Caco-2 (cell line): Measurements from ENCODE around the gene GTF3C5. TPM values are rescaled to one million over a fixed set of nuclear protein-coding genes. Genes with fewer than 3 reads are reported as not detected.

Experiments used
- BruUV-seq: library from RNA; stranded (reverse); fragments of 400-500 nt; replicated peaks from 2 replicates; lab custom pipeline; 2021; lab: Mats Ljungman, UMichigan
- CTCF ChIA-PET: fragments of 300-600 bp; sonication (Branson Sonifier 250); formaldehyde crosslinking; loops from one replicate; lab custom pipeline; 2022; ENCODE audit warnings: antibody characterized with exemption; lab: Charles Lee
- POLR2A ChIA-PET: fragments of 300-600 bp; sonication (Branson Sonifier 250); formaldehyde crosslinking; loops from one replicate; lab custom pipeline; 2022; ENCODE audit warnings: antibody characterized with exemption; lab: Charles Lee
- DNase-seq, 2 experiments: peaks; one replicate each; pipeline versions ENCODE4 v3.0.0 to v3.0.0-alpha.2; 2020 to 2022
- H3K27me3 ChIP-seq: replicated peaks from 2 replicates; pipeline ENCODE4 v1.6.0; 2011; ENCODE audit warnings: low read length; ENCODE audit not compliant: control insufficient read depth, insufficient read depth
- H3K36me3 ChIP-seq: 2 replicates; pipeline ENCODE4 v1.5.1; 2011; ENCODE audit warnings: low read length; ENCODE audit not compliant: control insufficient read depth, insufficient read depth
- H3K4me1 ChIP-seq: fragments of 250-450 bp; sonication (Bioruptor Pico); 2 replicates; pipeline ENCODE4 v1.5.1; 2020; ENCODE audit warnings: mild to moderate bottlenecking
- H3K4me3 ChIP-seq: 2 replicates; pipeline ENCODE4 v1.5.1; 2011; ENCODE audit warnings: low read depth, mild to moderate bottlenecking, control low read depth, low read length
- H3K9me3 ChIP-seq: fragments of 250-450 bp; sonication (Bioruptor Pico); 2 replicates; pipeline ENCODE4 v1.5.1; 2020; ENCODE audit warnings: mild to moderate bottlenecking, moderate library complexity
- H3K27ac Mint-ChIP-seq: one replicate; pipeline ENCODE4 v1.8.0; 2022; ENCODE audit warnings: mixed read lengths; ENCODE audit not compliant: unreplicated experiment
- H3K27me3 Mint-ChIP-seq: one replicate; pipeline ENCODE4 v1.8.0; 2022; ENCODE audit warnings: mixed read lengths; ENCODE audit not compliant: insufficient read depth, unreplicated experiment
- H3K36me3 Mint-ChIP-seq: one replicate; pipeline ENCODE4 v1.8.0; 2022; ENCODE audit warnings: mild to moderate bottlenecking, mixed read lengths; ENCODE audit not compliant: insufficient read depth, unreplicated experiment
- H3K4me1 Mint-ChIP-seq: one replicate; pipeline ENCODE4 v1.8.0; 2022; ENCODE audit warnings: low read depth, mixed read lengths; ENCODE audit not compliant: unreplicated experiment
- H3K4me3 Mint-ChIP-seq: one replicate; pipeline ENCODE4 v1.8.0; 2022; ENCODE audit warnings: mild to moderate bottlenecking, moderate library complexity, mixed read lengths; ENCODE audit not compliant: unreplicated experiment
- H3K9me3 Mint-ChIP-seq: one replicate; pipeline ENCODE4 v1.8.0; 2022; ENCODE audit warnings: mixed read lengths; ENCODE audit not compliant: unreplicated experiment
- intact Hi-C: fragments of 100-400 bp; cut with micrococcal nuclease; formaldehyde crosslinking; loops from one replicate; pipeline ENCODE4 v1.10.0; 2022; ENCODE audit not compliant: unreplicated experiment
- total RNA-seq: library from RNA; stranded (reverse); gene quantifications from 2 replicates; pipeline ENCODE4 v1.2.3, GENCODE V29; 2022
- TF ChIP-seq, protein P1 (sequence below), 2 experiments: fragments of 200-600 bp in 1 of 2; IDR thresholded peaks; 1 replicate in 1 of 2; 2 replicates in 1 of 2; pipeline versions ENCODE4 v1.5.1 to v1.8.0; 2011 to 2022; ENCODE audit warnings: antibody characterized with exemption in 1 of 2, control low read depth in 1 of 2, inconsistent platforms in 1 of 2, low read depth in 1 of 2, low read length in 1 of 2, mild to moderate bottlenecking in 1 of 2, moderate library complexity in 1 of 2; ENCODE audit not compliant: insufficient read depth in 1 of 2, severe bottlenecking in 1 of 2, unreplicated experiment in 1 of 2

GTF3C5 gene
- total RNA-seq, 1 experiment from 2014 or later: 73.1 TPM

DNA sequence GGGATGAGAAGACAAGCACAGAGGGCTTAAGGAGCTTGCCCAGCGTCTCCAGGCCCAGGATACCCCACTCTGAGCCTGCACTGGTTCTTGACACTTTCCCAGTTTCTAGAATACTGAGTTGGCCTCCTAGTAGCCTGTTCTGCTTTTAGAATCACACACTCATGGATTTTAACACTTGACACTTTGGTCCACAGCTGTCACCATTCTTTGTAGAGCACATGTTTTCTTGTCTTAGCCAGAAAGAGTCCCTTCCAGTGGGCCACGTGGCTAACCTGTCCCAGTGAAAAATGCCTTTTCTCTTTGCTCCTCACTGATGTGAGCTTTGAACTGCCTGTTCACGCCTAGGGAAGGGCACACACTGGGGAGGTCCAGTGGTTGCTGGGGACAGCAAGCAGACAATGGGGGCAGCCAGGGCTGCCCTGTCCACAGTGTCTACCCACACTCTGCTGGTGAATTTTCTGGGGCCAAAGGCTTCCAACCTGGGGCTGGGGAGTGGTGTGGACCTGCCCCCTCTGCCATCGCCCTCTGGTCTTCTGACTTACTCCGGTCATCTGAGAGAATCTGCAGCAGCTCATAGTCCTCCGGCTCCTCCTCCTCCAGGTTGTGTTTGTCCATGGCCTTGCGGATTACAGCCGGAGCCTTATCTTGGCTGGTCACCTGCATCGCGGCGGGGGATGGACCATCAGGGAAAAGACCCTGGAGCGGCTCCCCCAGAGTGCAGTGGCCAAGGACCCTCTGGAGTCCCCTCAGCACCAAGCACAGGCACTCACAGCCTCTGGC, 69.1 kb downstream of the GTF3C5 start:
- POLR2A ChIA-PET: interaction anchor here (0.7 kb wide), 1 partner anchor 69 kb away, joined by 4 read pairs; the partner anchor contains the start of gene GTF3C5
- CTCF ChIA-PET: interaction anchor here (1.3 kb wide), 1 partner anchor 44 kb away, joined by 3 read pairs; no protein-coding TSS in a partner anchor
- Mint-ChIP-seq H3K4me3 (no peak overlapping the region), H3K9me3 (peaks cover 19% of the 10 kb centered on the region), H3K36me3 (peaks cover 47% of the 10 kb centered on the region), H3K27ac (no peak overlapping the region), H3K4me1 (no peaks in the 10 kb centered on the region), H3K27me3 (no peaks in the 10 kb centered on the region)
- DNase-seq: peak in 1 of 2 experiments; percentile 6
- Histone ChIP-seq H3K36me3 (peaks cover 5% of the 10 kb centered on the region), H3K4me1 (no peaks in the 10 kb centered on the region), H3K27me3 (no peaks in the 10 kb centered on the region), H3K9me3 (peaks cover 14% of the 10 kb centered on the region), H3K4me3 (no peak overlapping the region)
- TF ChIP-seq, protein P1, sequence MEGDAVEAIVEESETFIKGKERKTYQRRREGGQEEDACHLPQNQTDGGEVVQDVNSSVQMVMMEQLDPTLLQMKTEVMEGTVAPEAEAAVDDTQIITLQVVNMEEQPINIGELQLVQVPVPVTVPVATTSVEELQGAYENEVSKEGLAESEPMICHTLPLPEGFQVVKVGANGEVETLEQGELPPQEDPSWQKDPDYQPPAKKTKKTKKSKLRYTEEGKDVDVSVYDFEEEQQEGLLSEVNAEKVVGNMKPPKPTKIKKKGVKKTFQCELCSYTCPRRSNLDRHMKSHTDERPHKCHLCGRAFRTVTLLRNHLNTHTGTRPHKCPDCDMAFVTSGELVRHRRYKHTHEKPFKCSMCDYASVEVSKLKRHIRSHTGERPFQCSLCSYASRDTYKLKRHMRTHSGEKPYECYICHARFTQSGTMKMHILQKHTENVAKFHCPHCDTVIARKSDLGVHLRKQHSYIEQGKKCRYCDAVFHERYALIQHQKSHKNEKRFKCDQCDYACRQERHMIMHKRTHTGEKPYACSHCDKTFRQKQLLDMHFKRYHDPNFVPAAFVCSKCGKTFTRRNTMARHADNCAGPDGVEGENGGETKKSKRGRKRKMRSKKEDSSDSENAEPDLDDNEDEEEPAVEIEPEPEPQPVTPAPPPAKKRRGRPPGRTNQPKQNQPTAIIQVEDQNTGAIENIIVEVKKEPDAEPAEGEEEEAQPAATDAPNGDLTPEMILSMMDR (IDR thresholded peaks at IDR 0.05; ENCODE audit: insufficient read depth in 1 of 2, low read depth in 1 of 2, low read length in 1 of 2, severe bottlenecking in 1 of 2, unreplicated experiment in 1 of 2): no peak
- no TSS peak for BruUV-seq
- intact Hi-C loops: no loop called here

DNA sequence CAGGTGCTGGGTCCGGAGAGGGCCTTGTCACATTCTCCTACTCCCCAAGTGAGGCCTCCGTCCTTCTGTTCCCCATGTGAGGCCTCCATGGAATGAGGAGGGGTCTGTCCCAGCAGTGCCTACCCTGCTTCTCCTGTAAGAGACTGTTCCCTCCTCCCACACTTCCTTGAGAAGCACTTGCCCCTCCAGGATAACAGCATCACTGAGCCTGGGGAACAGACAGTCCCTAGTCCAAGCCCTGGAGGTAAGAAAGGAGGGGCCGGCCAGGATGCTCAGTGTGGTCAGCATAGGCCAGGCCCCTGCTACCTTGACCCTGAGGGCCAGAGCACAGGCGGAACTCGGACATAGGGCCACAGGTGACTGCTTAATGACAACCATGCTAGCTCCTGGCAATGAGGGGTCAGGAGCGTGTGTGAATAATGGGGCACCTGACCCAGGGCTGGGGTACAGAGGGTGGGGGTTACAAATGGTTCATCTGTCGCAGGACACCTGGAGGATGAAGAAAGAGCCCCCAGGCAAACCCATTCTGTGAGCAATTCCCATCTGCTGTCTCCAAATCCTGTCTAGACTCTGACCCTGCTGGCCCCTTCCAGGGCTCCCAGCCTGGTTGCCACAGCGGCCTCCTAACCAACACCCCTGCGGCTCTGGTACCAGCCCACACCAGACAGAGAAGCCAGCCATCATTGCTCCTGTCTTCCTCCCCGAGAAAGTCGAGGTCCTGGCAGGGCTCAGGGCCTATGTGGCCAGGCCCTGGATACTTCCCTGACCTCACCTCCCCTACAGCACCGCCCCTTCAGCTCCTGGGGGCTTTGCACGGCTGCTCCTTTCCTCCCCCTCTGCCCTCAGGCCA, 69.9 kb downstream of the GTF3C5 start:
- Histone ChIP-seq H3K27me3 (no peaks in the 10 kb centered on the region), H3K9me3 (peaks cover 14% of the 10 kb centered on the region), H3K4me3 (no peak overlapping the region), H3K4me1 (no peaks in the 10 kb centered on the region), H3K36me3 (peaks cover 5% of the 10 kb centered on the region)
- H3K4me3 Mint-ChIP-seq: no peak overlapping the region
- peak in 1 of 2 experiments; percentile 30 for DNase-seq
- POLR2A ChIA-PET: no interaction called here
- no peak overlapping the region for H3K27ac Mint-ChIP-seq
- TF ChIP-seq, protein P1 (IDR thresholded peaks at IDR 0.05; ENCODE audit: insufficient read depth in 1 of 2, low read depth in 1 of 2, low read length in 1 of 2, severe bottlenecking in 1 of 2, unreplicated experiment in 1 of 2): no peak
- peaks cover 11% of the 10 kb centered on the region for H3K9me3 Mint-ChIP-seq
- no peaks in the 10 kb centered on the region for H3K4me1 Mint-ChIP-seq
- intact Hi-C loops: no loop called here
- no peaks in the 10 kb centered on the region for H3K27me3 Mint-ChIP-seq
- peaks cover 47% of the 10 kb centered on the region for H3K36me3 Mint-ChIP-seq
- no TSS peak for BruUV-seq
- CTCF ChIA-PET: no interaction called here
